HCT116 (cell line): ENCODE data around the gene FAM234B. TPM values are rescaled to one million over a fixed set of nuclear protein-coding genes. Genes with fewer than 3 reads are reported as not detected.

Source experiments
- ATAC-seq: fragments of 200-7000 bp; cut with Tn5 transposase; 2 replicates; pipeline ENCODE4 v1.9.1; 2020; ENCODE audit warnings: mild to moderate bottlenecking, moderate library complexity
- BruUV-seq: library from RNA; stranded (reverse); fragments of 400-500 nt; replicated peaks from 2 replicates; lab custom pipeline; 2021; lab: Mats Ljungman, UMichigan
- CTCF ChIA-PET: fragments of 300-600 bp; sonication (Branson Sonifier 250); formaldehyde crosslinking; loops from one replicate; lab custom pipeline; 2021; ENCODE audit warnings: antibody characterized with exemption; lab: Charles Lee
- POLR2A ChIA-PET: fragments of 300-600, 350-600 bp; sonication (Branson Sonifier 250); formaldehyde crosslinking; loops from one replicate; lab custom pipeline; 2021; ENCODE audit warnings: antibody characterized with exemption; lab: Charles Lee
- RAD21 ChIA-PET, 2 experiments: fragments of 300-600 bp; sonication (Branson Sonifier 250); formaldehyde crosslinking; loops; one replicate each; lab custom pipeline; 2023; ENCODE audit warnings: low total read pairs in 2 of 2; ENCODE audit not compliant: uncharacterized antibody in 2 of 2, unreplicated experiment in 2 of 2, low non-redundant PET in 1 of 2; lab: Charles Lee
- DNase-seq: peaks from one replicate; pipeline ENCODE4 v3.0.0-alpha.2; 2010; ENCODE audit warnings: low read depth, low spot score
- H2AFZ ChIP-seq: fragments of 200-600 bp; shearing (Covaris generic), sonication (generic); 2 replicates; pipeline ENCODE4 v1.6.1; 2017; ENCODE audit warnings: low read depth, mixed run types, mixed read lengths, antibody characterized with exemption, low read length; ENCODE audit not compliant: poor library complexity, severe bottlenecking
- H3K27ac ChIP-seq: 2 replicates; pipeline ENCODE4 v1.5.1; 2012; ENCODE audit warnings: low read depth, low read length
- H3K27me3 ChIP-seq: fragments of 200-600 bp; sonication (generic); 2 replicates; pipeline ENCODE4 v1.6.1; 2016; ENCODE audit warnings: mixed run types, low read length, mixed read lengths; ENCODE audit not compliant: insufficient read depth
- H3K36me3 ChIP-seq, 2 experiments: fragments of 200-500 bp in 1 of 2; fragments of 200-600 bp in 1 of 2; sonication (Bioruptor generic) in 1 of 2; sonication (generic) in 1 of 2; 2 replicates each; pipeline versions ENCODE4 v1.5.1 to v1.6.1; 2014 to 2016; ENCODE audit warnings: low read length in 2 of 2, inconsistent platforms in 1 of 2, mixed read lengths in 1 of 2, mixed run types in 1 of 2; ENCODE audit not compliant: insufficient read depth in 2 of 2, control insufficient read depth in 1 of 2
- H3K4me1 ChIP-seq, 2 experiments: fragments of 200-600 bp in 1 of 2; sonication (generic) in 1 of 2; 2 replicates each; pipeline versions ENCODE4 v1.5.1 to v1.6.1; 2012 to 2017; ENCODE audit warnings: low read length in 2 of 2, inconsistent platforms in 1 of 2, mild to moderate bottlenecking in 1 of 2, mixed read lengths in 1 of 2, mixed run types in 1 of 2, moderate library complexity in 1 of 2; ENCODE audit not compliant: insufficient read depth in 2 of 2, control insufficient read depth in 1 of 2
- H3K4me2 ChIP-seq: fragments of 200-600 bp; sonication (generic); 2 replicates; pipeline ENCODE4 v1.6.1; 2017; ENCODE audit warnings: mixed run types, low read length, mixed read lengths
- H3K4me3 ChIP-seq, 2 experiments: fragments of 200-600 bp in 1 of 2; sonication (generic) in 1 of 2; replicated peaks in 1 of 2; 2 replicates each; pipeline ENCODE4 v1.5.1; 2011 to 2016; ENCODE audit warnings: low read length in 2 of 2, control low read depth in 1 of 2, low read depth in 1 of 2, mild to moderate bottlenecking in 1 of 2, mixed read lengths in 1 of 2, mixed run types in 1 of 2
- H3K79me2 ChIP-seq: fragments of 200-600 bp; sonication (generic); 2 replicates; pipeline ENCODE4 v1.6.1; 2017; ENCODE audit warnings: mild to moderate bottlenecking, mixed run types, low read length, moderate library complexity, mixed read lengths; ENCODE audit not compliant: insufficient read depth
- H3K9ac ChIP-seq: fragments of 200-600 bp; sonication (generic); 2 replicates; pipeline ENCODE4 v1.6.1; 2016; ENCODE audit warnings: low read length, mixed read lengths
- H3K9me2 ChIP-seq: fragments of 200-600 bp; sonication (generic), shearing (Covaris generic); 2 replicates; pipeline ENCODE4 v1.6.1; 2017; ENCODE audit warnings: mixed run types, mild to moderate bottlenecking, moderate library complexity; ENCODE audit not compliant: insufficient read depth
- H3K9me3 ChIP-seq, 2 experiments: fragments of 200-500 bp in 1 of 2; fragments of 200-600 bp in 1 of 2; sonication (Bioruptor generic) in 1 of 2; sonication (generic) in 1 of 2; 2 replicates each; pipeline ENCODE4 v1.6.1; 2014 to 2017; ENCODE audit warnings: low read length in 2 of 2, mixed read lengths in 2 of 2, inconsistent platforms in 1 of 2, low read depth in 1 of 2, mild to moderate bottlenecking in 1 of 2, mixed run types in 1 of 2, moderate library complexity in 1 of 2; ENCODE audit not compliant: control insufficient read depth in 1 of 2, insufficient read depth in 1 of 2
- H4K20me1 ChIP-seq: fragments of 200-600 bp; sonication (generic), shearing (Covaris generic); 2 replicates; pipeline ENCODE4 v1.6.1; 2017; ENCODE audit warnings: mixed run types, mild to moderate bottlenecking, moderate library complexity; ENCODE audit not compliant: insufficient read depth
- ATF3 ChIP-seq: IDR thresholded peaks from 2 replicates; pipeline ENCODE4 v1.6.1; 2012
- CBX3 ChIP-seq: IDR thresholded peaks from 2 replicates; pipeline ENCODE4 v1.6.1; 2012; ENCODE audit warnings: low read depth
- CEBPB ChIP-seq: IDR thresholded peaks from 2 replicates; pipeline ENCODE4 v1.6.1; 2012; ENCODE audit warnings: low read depth
- CTCF ChIP-seq, 3 experiments: fragments of 200-600 bp in 1 of 3; sonication (generic) in 1 of 3; IDR thresholded peaks in 2 of 3; conservative IDR thresholded peaks in 1 of 3; 2 replicates each; pipeline ENCODE4 v1.5.1; 2012 to 2017; ENCODE audit warnings: low read depth in 2 of 3, low read length in 2 of 3, antibody characterized with exemption in 1 of 3, borderline replicate concordance in 1 of 3, control low read depth in 1 of 3, mild to moderate bottlenecking in 1 of 3, mixed read lengths in 1 of 3, mixed run types in 1 of 3, moderate library complexity in 1 of 3; ENCODE audit not compliant: insufficient read depth in 1 of 3
- EZH2 ChIP-seq: fragments of 200-600 bp; sonication (generic); IDR thresholded peaks from 2 replicates; pipeline ENCODE4 v1.6.1; 2017; ENCODE audit warnings: antibody characterized with exemption, mixed run types
- FOSL1 ChIP-seq: IDR thresholded peaks from 2 replicates; pipeline ENCODE4 v1.6.1; 2012; ENCODE audit warnings: low read depth
- JUND ChIP-seq: IDR thresholded peaks from 2 replicates; pipeline ENCODE4 v1.6.1; 2012
- MAX ChIP-seq: IDR thresholded peaks from 2 replicates; pipeline ENCODE4 v1.6.1; 2012
- POLR2A ChIP-seq: IDR thresholded peaks from 2 replicates; pipeline ENCODE4 v1.7.0; 2011; ENCODE audit warnings: borderline replicate concordance; ENCODE audit not compliant: insufficient read depth, insufficient read length; ENCODE audit errors: extremely low read depth
- RAD21 ChIP-seq: IDR thresholded peaks from 2 replicates; pipeline ENCODE4 v1.6.1; 2012; ENCODE audit warnings: low read depth, mild to moderate bottlenecking
- REST ChIP-seq: IDR thresholded peaks from 2 replicates; pipeline ENCODE4 v1.6.1; 2012; ENCODE audit warnings: low read depth
- YY1 ChIP-seq: IDR thresholded peaks from 2 replicates; pipeline ENCODE4 v1.6.1; 2011; ENCODE audit warnings: low read length, low read depth, moderate library complexity, mild to moderate bottlenecking; ENCODE audit not compliant: insufficient replicate concordance; ENCODE audit errors: extremely low read depth
- ZFX ChIP-seq: fragments of 450-650 bp; IDR thresholded peaks from 2 replicates; pipeline ENCODE4 v1.6.1; 2017
- ZNF274 ChIP-seq: fragments of 200-500 bp; sonication (Bioruptor generic); IDR thresholded peaks from 2 replicates; pipeline ENCODE4 v1.6.1; 2014; ENCODE audit warnings: mild to moderate bottlenecking, low read depth, low read length, inconsistent platforms
- intact Hi-C: fragments of 100-400 bp; cut with micrococcal nuclease; formaldehyde crosslinking; loops from 2 replicates; pipeline ENCODE4 v1.10.0; 2022
- total RNA-seq: library from RNA; stranded (reverse); gene quantifications from one replicate; pipeline ENCODE4 v1.2.1, GENCODE V29; 2021; ENCODE audit not compliant: unreplicated experiment

FAM234B gene
- total RNA-seq, 1 experiment from 2014 or later = 15.9 TPM

- ATAC-seq = no peak
- CTCF ChIA-PET = no interaction called here
- Histone ChIP-seq H2AFZ (no peak overlapping the region), H3K79me2 (no peaks in the 10 kb centered on the region), H3K4me2 (no peak overlapping the region), H3K36me3 (no peaks in the 10 kb centered on the region), H3K9me3 (no peaks in the 10 kb centered on the region), H3K9ac (no peak overlapping the region), H3K4me3 (no peak overlapping the region), H3K27me3 (no peaks in the 10 kb centered on the region), H3K27ac (no peak overlapping the region), H3K9me2 (no peaks in the 10 kb centered on the region), H4K20me1 (no peaks in the 10 kb centered on the region), H3K4me1 (peaks cover 14 to 34% of the 10 kb centered on the region in 2 experiments)
- TF ChIP-seq ZFX (no peak), ZNF274 (no peak), REST (no peak), RAD21 (no peak), JUND (no peak), CBX3 (no peak), FOSL1 (no peak), CEBPB (no peak), YY1 (no peak), POLR2A (no peak), ATF3 (no peak), EZH2 (no peak), CTCF (IDR thresholded peaks at IDR 0.05 in 2 of 3, conservative IDR thresholded peaks at IDR 0.05 in 1 of 3; ENCODE audit: borderline replicate concordance in 1 of 3, insufficient read depth in 1 of 3, low read depth in 2 of 3, low read length in 2 of 3) (no peak), MAX (no peak)
- no TSS peak for BruUV-seq
- POLR2A ChIA-PET = no interaction called here
- intact Hi-C loops = no loop called here
- no peak for DNase-seq
- RAD21 ChIA-PET = no interaction called here
Measured at GRCh38 chr12:13117029-13117428, 72.8 kb downstream of the FAM234B start.
